Vagina (tissue), 2 donors: ENCODE results near the gene METTL23. TPM values are rescaled to one million over a fixed set of nuclear protein-coding genes. Genes with fewer than 3 reads are reported as not detected.
A peak's percentile ranks its signal among the peaks of the same experiment; 100 is the strongest.

Experiments
- DNase-seq, 2 donors: peaks; one replicate each; pipeline ENCODE4 v3.0.0-alpha.2; 2017; ENCODE audit errors: extremely low spot score in 2 of 2
- H3K27ac ChIP-seq: fragments of 200-600 bp; sonication (generic); one replicate; pipeline ENCODE4 v1.5.1; 2019
- H3K27me3 ChIP-seq: fragments of 200-600 bp; sonication (generic); one replicate; pipeline ENCODE4 v1.5.1; 2019
- H3K36me3 ChIP-seq, 2 donors: fragments of 200-600 bp; sonication (generic); one replicate each; pipeline ENCODE4 v1.5.1; 2017 to 2019
- H3K4me1 ChIP-seq: fragments of 200-600 bp; sonication (generic); one replicate; pipeline ENCODE4 v1.5.1; 2019
- H3K4me3 ChIP-seq, 2 donors: fragments of 200-600 bp; sonication (generic); 1 replicate in 1 of 2; 2 replicates in 1 of 2; pipeline ENCODE4 v1.5.1; 2016 to 2019
- H3K9me3 ChIP-seq: fragments of 200-600 bp; sonication (generic); one replicate; pipeline ENCODE4 v1.5.1; 2019
- CTCF ChIP-seq, 3 experiments: fragments of 450-650 bp in 2 of 3; fragments of 200-600 bp in 1 of 3; sonication (generic) in 1 of 3; IDR thresholded peaks; one replicate each; pipeline ENCODE4 v1.5.1; 2017 to 2019; ENCODE audit warnings: antibody characterized with exemption in 3 of 3, mild to moderate bottlenecking in 2 of 3, moderate library complexity in 2 of 3
- POLR2A ChIP-seq, 2 donors: fragments of 450-650 bp; IDR thresholded peaks; one replicate each; pipeline ENCODE4 v1.6.1; 2017; ENCODE audit warnings: antibody characterized with exemption in 2 of 2, mild to moderate bottlenecking in 2 of 2, moderate library complexity in 2 of 2
- POLR2AphosphoS5 ChIP-seq, 2 donors: sonication (generic); formaldehyde crosslinking; IDR thresholded peaks; one replicate each; pipeline ENCODE4 v1.9.0; 2017; ENCODE audit warnings: antibody characterized with exemption in 2 of 2, mild to moderate bottlenecking in 2 of 2, low read depth in 1 of 2; ENCODE audit not compliant: insufficient read depth in 1 of 2
- intact Hi-C: fragments of 100-400 bp; cut with DNase I; formaldehyde crosslinking; loops from one replicate; pipeline ENCODE4 v1.15.1; 2023
- total RNA-seq: library from RNA; depleted of rRNA; stranded (reverse); fragments of >200 nt; gene quantifications from one replicate; pipeline ENCODE4 v1.2.3, GENCODE V29; 2016

METTL23 gene
- total RNA-seq, 1 donor from 2014 or later, result 20.9 TPM

GRCh38 chr17:76715496-76715830 lies 11.2 kb upstream of the METTL23 start:
- DNase-seq, result no peak
- peaks cover 23% of the 10 kb centered on the region for H3K4me1 ChIP-seq
- no peaks in the 10 kb centered on the region for H3K27me3 ChIP-seq
- H3K9me3 ChIP-seq, result no peaks in the 10 kb centered on the region
- H3K27ac ChIP-seq, result peak overlapping the region; percentile 14
- H3K4me3 ChIP-seq, result no peak overlapping the region
- H3K36me3 ChIP-seq, result peaks cover 0 to 50% of the 10 kb centered on the region in 2 donors
- no peak for TF ChIP-seq POLR2AphosphoS5 (IDR thresholded peaks at IDR 0.05; ENCODE audit: insufficient read depth in 1 of 2, low read depth in 1 of 2)
- no peak for TF ChIP-seq POLR2A (IDR thresholded peaks at IDR 0.05)
- TF ChIP-seq CTCF (IDR thresholded peaks at IDR 0.05), result no peak
- intact Hi-C loops, result loop anchor here (10.0 kb wide), 1 partner anchor 181 kb away; the partner anchor contains the start of gene CYGB

GRCh38 chr17:76716146-76716838 lies 10.3 kb upstream of the METTL23 start:
- intact Hi-C loops, result loop anchor here (10.0 kb wide), 1 partner anchor 181 kb away; the partner anchor contains the start of gene CYGB
- peaks cover 0 to 59% of the 10 kb centered on the region in 2 donors for H3K36me3 ChIP-seq

GRCh38 chr17:76716839-76717215 lies 9.8 kb upstream of the METTL23 start:
- H3K4me3 ChIP-seq, result no peak overlapping the region
- intact Hi-C loops, result loop anchor here (10.0 kb wide), 1 partner anchor 182 kb away; the partner anchor contains the start of gene CYGB
- no peak for DNase-seq
- TF ChIP-seq CTCF (IDR thresholded peaks at IDR 0.05), result no peak
- no peak for TF ChIP-seq POLR2A (IDR thresholded peaks at IDR 0.05)
- no peak for TF ChIP-seq POLR2AphosphoS5 (IDR thresholded peaks at IDR 0.05; ENCODE audit: insufficient read depth in 1 of 2, low read depth in 1 of 2)
- H3K27ac ChIP-seq, result no peak overlapping the region
- H3K9me3 ChIP-seq, result no peaks in the 10 kb centered on the region
- peaks cover 14% of the 10 kb centered on the region for H3K4me1 ChIP-seq
- H3K27me3 ChIP-seq, result no peaks in the 10 kb centered on the region
- peaks cover 0 to 64% of the 10 kb centered on the region in 2 donors for H3K36me3 ChIP-seq

More at GRCh38 chr17:76716146-76716838, 10.3 kb upstream of the METTL23 start:
- Histone ChIP-seq H3K4me3 (no peak overlapping the region), H3K9me3 (no peaks in the 10 kb centered on the region), H3K4me1 (peaks cover 20% of the 10 kb centered on the region), H3K27ac (no peak overlapping the region), H3K27me3 (no peaks in the 10 kb centered on the region)
- TF ChIP-seq CTCF (IDR thresholded peaks at IDR 0.05), result no peak
- no peak for TF ChIP-seq POLR2A (IDR thresholded peaks at IDR 0.05)
- no peak for TF ChIP-seq POLR2AphosphoS5 (IDR thresholded peaks at IDR 0.05; ENCODE audit: insufficient read depth in 1 of 2, low read depth in 1 of 2)
- no peak for DNase-seq

- no peak for TF ChIP-seq POLR2A (IDR thresholded peaks at IDR 0.05)
- TF ChIP-seq CTCF (IDR thresholded peaks at IDR 0.05), result no peak
- TF ChIP-seq POLR2AphosphoS5 (IDR thresholded peaks at IDR 0.05; ENCODE audit: insufficient read depth in 1 of 2, low read depth in 1 of 2), result no peak
- H3K9me3 ChIP-seq, result no peaks in the 10 kb centered on the region
- no peaks in the 10 kb centered on the region for H3K27me3 ChIP-seq
- no peak overlapping the region for H3K4me3 ChIP-seq
- H3K4me1 ChIP-seq, result peaks cover 17% of the 10 kb centered on the region
- peaks cover 0 to 77% of the 10 kb centered on the region in 2 donors for H3K36me3 ChIP-seq
- no peak overlapping the region for H3K27ac ChIP-seq
- no peak for DNase-seq
- intact Hi-C loops, result loop anchor here (10.0 kb wide), 1 partner anchor 184 kb away; the partner anchor contains the start of gene CYGB
These were observed 8.1 kb upstream of the METTL23 start for GRCh38 chr17:76718516-76718915.

- H3K27me3 ChIP-seq, result no peaks in the 10 kb centered on the region
- H3K4me1 ChIP-seq, result peaks cover 25% of the 10 kb centered on the region
- peaks cover 0 to 92% of the 10 kb centered on the region in 2 donors for H3K36me3 ChIP-seq
- no peak overlapping the region for H3K27ac ChIP-seq
- intact Hi-C loops, result no loop called here
- no peaks in the 10 kb centered on the region for H3K9me3 ChIP-seq
- TF ChIP-seq CTCF (IDR thresholded peaks at IDR 0.05) (no peak), POLR2A (IDR thresholded peaks at IDR 0.05) (no peak), POLR2AphosphoS5 (IDR thresholded peaks at IDR 0.05; ENCODE audit: insufficient read depth in 1 of 2, low read depth in 1 of 2) (no peak)
- no peak for DNase-seq
- no peak overlapping the region for H3K4me3 ChIP-seq
These were observed 6.4 kb upstream of the METTL23 start for GRCh38 chr17:76720211-76720610.
